NCI-H1694 (cell line): ENCODE results near the gene ANKRD31.

Experiments used
- DNase-seq: peaks from one replicate; lab custom pipeline; 2025; lab: John Stamatoyannopoulos, UW

ANKRD31 gene

DNA sequence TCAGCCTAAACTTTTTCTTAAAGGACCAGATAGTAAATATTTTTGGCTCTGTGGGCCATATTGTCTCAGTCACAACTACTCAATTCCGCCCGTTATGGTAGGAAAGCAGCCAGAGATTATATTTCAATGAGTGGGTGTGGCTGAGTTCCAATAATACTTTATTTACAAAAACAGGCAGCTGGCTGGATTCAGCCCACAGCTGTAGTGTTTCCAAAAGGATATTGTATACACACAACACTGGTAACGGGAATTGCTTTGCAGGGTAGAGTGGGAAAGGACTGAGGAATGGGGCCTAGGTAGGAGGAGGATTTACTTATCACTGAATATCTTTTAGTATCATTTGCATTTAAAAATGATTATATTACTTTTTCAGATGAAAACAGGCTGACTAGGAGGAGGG lies 205.3 kb downstream of the ANKRD31 start:
- no peak for DNase-seq

DNA sequence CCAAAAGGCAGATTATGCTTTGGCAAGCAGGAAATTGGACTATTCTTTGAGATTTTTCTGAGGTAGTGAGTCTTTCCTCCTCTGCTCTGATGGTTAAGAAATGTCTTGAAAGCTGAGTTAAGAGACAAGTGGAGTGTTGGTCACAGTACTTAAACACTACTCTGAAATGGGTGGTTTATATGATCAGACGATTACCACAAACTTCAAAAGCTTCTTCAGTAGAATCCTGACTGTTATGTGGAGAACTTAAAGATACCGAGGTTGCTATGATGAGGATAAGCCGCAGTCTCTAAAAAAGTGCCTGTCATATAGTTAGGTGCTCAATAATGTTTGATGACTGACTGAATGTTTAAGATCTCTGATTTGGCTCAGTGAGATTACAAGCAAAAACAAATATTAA lies 208.6 kb downstream of the ANKRD31 start:
- no peak for DNase-seq

DNA sequence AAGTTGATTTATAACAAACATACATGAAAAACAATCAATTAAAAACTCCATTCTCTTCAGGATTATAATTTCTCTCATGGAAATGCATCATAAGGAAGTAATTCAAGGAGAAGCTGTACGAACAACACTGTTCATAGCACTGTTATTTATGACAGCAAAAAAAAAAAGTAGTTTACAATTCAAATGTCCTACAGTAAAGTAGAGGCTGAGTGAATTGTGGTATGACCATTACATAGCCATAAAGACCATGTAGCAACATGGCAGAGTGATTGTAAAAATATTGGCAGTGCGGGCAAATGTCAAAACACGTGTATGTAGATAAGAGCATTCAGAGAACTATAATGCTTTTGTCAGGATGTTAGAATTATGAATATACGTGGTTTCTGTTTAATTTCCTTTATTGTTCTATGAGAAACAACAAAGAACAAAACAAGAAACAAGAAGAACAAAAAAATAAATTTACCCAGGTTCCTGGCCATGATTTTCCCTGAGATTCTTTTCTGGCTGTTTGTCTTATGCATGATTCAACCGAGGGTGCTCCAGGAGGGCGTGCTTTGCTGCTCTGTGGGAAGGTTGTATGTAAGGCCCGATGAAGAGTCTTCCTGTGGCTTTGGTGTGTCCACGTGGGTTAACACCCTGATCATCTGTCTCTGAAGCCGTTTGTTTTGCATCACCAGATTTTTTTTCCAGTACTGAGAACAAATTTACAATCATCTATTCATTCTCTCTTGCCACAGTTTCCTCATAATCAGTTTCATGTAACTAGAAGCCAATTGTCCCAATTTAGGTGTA lies 213.1 kb downstream of the ANKRD31 start:
- no peak for DNase-seq

DNA sequence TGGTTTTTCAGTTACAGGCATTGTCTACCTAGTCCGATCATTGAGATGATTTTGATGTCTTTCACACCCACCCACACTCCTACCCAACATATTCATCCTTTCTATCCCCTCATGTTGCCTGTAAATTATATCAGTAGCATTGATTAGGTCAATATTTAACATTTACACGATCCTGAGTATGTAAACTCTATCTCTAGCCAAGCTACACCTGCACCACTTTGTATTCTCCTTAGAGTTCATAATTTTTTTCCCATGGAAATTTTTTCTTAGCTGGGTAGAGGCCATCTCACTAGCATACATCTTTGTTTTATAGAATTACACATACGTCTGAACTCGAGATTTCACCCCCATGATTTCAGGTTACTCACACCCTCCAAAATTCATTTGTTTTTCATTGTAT lies 214.9 kb downstream of the ANKRD31 start:
- DNase-seq: no peak

DNA sequence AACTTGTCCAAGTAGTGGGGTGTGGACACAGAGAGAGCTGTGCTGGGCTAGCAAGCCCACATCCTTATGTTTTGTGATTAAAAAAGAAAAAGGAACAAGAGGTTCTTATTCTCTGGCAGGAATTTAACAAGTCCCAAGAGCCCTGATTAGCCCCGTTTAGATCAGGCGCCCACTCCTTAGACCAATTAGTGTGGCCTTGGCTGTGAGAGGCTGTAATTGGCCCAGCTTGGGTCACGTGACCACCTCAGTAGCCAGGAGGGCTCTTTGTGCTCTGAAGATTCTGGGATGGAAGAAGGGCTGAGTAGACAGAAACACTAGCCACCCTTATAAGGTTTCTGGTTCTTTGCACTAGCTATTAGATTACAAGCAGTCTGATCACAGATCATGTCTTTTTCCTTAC lies 215.5 kb downstream of the ANKRD31 start:
- DNase-seq: no peak

DNA sequence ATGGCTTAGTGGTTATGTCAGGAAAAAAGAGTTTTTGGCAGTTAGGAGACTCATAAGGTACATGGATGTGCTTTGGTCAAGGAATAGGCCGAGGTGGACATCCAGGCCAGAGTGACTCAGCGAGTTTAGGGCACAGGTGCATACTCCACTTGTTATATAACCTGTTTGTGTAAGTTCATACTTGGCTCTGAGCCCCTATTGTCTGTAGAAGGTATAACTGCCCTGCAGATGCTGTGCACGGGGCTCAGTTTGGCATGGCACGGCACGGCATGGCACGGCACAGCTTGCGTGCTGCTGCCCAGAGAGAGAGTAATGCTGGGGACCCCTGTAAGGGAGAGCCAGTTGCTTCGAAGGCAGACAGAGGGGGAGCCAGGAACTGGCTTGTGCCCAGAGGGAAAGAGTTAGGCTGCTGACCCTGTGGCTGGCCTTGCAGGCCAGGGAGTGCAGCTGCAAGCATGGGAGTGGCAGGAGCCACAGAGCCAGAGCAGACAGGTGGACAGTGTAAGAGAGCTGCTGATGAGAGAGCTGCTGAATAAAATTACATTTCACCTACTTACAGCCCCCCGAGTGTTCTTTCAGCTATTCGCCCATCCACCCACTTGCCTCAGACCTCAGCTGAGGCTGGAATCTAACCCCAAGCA lies 216.5 kb downstream of the ANKRD31 start:
- DNase-seq: no peak

DNA sequence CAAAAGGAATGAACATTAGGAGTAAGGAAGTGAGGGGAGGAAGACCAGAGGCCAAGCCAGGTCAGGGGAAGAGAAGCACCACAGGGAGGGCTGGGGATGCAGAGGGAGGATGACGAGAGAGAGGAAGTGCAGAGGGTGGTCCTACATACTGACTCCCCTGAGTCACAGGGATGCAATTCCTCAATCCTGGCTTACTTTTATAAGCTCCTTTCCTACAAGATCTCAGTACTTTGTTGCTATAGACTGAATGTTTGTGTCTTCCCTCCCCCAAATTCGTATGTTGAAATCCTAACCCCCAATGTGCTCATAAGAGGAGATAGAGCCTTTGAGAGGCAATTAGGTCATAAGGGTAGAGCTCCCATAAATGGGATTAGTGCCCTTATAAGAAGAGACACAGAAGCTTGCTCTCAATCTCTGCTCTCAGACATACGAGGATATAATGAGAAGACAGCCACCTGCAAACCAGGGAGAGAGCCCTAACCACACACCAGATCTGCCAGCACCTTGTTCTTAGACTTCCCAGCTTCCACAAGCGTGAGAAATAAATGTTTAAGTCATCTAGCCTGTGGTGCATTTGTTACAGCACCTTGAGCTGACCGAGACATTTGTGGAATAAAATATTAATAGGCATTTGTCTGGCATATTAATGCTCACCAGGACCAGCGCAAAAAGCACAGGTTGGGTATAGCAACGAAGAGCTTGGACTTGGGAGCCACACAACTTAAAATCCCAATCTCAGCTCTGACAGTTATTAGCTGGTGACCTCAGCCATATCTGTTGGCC lies 217.7 kb downstream of the ANKRD31 start:
- DNase-seq: no peak
